ENCODE measurements around the gene NSDHL.

NSDHL gene

DNA sequence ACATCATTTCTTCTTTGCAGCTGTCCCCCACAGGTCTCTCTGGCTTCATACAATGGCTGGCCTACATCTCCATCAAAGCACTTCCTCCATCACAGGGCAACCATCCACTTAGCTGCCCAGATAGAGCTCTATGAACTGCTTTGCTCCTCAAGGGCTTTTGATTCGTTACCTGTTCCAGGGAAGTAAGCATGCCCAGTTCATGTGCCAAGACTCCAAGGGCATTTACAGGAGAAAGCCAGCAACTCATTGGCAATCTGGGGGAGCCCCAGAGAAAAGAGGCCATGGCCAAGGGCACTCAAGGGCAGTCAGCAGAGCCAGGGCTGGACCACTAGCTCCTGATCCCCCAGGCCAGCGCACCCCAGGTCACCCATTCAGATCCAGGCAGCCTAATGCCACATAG, 42.5 kb downstream of the NSDHL start:
- TF ChIP-seq, protein P1, sequence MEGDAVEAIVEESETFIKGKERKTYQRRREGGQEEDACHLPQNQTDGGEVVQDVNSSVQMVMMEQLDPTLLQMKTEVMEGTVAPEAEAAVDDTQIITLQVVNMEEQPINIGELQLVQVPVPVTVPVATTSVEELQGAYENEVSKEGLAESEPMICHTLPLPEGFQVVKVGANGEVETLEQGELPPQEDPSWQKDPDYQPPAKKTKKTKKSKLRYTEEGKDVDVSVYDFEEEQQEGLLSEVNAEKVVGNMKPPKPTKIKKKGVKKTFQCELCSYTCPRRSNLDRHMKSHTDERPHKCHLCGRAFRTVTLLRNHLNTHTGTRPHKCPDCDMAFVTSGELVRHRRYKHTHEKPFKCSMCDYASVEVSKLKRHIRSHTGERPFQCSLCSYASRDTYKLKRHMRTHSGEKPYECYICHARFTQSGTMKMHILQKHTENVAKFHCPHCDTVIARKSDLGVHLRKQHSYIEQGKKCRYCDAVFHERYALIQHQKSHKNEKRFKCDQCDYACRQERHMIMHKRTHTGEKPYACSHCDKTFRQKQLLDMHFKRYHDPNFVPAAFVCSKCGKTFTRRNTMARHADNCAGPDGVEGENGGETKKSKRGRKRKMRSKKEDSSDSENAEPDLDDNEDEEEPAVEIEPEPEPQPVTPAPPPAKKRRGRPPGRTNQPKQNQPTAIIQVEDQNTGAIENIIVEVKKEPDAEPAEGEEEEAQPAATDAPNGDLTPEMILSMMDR (IDR thresholded peaks at IDR 0.05; ENCODE audit: low read depth, low read length, missing control alignments) = no peak
- no peak for DNase-seq (ENCODE audit: low read depth)
- no peak overlapping the region for H3K4me3 ChIP-seq (ENCODE audit: low read depth, low read length)

DNA sequence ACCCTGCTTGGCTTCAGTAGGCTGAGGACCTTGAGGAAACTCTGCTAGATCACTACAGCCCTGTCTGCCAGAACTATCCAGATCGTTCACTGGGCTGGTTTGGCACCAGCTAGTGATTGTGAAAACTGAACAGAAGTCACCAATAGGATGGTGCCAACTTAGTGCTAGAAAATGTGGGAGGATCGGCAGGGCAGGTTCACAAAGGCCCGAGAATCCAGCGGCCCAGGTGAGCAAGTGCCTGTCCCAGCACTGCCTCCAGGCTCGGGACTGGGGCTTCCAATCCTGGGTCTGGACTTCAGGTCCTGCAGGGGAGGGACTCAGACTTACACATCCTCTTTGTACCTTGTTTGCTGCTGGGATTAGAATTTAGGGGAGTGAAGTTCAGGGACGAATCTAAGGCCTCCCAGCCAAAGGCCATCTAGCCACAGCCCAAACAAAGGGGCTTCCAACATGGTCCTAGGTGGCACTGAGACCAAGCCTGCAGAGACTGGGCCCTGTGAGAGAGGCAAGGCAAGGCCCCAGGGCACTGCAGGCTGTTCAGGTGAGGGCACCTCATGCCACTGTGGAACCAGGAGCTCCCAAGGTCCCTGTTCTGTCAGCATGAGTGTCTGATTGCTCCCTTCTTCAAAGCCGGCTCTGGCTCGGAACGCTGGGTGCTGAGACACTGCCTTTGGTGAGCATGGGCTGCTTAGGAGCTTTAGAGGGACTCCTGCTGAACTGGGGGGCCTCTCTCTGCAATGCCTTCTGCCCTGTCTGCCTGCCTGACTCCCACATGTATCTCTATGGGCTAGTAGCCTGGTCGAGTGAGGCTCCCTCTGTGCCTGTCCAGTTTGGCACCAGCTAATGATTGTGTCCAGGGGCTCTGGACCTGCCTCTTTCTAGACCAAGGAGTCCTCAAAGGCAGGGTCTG, 46.3 kb downstream of the NSDHL start:
- no peak for DNase-seq (ENCODE audit: low read depth)
- TF ChIP-seq, protein P1 (IDR thresholded peaks at IDR 0.05; ENCODE audit: low read depth, low read length, missing control alignments) = no peak
- H3K4me3 ChIP-seq (ENCODE audit: low read depth, low read length) = no peak overlapping the region

DNA sequence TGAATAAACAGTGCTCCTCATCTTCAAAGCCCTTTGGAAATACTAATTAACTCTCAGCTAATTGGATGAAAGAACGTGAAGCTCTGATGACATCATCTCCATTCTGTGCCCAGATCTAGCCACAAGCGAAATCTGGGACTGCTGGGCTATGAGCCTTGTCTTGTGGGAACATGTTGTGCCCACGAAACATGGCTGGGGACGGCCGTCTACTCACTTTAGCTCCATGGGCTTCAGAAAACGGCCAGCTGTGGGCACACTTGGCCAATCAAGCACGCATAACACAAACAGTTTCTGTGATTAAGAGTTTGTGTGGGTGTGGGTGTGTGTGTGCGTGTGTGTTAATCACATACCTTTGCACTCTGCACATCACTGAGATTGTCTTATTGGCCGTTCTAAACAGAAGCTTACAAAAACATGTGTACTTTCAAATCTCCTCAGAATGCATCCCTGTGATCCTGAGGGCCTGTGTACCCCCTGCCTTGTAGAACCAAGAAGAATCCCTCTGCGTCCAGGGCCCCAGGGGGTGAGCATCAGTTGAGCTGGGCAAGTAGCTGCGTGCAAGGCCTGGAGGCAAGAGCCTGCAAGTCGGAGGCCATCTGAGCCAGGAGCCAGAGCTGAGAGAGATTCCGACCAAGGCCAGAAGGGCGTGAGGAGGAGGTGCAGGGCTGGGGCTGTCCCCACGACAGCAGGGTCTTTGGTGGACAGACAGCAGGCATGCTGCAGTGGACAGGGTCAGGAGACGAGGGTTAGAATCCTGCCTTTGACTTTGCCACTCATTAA, 48.3 kb downstream of the NSDHL start:
- no peak overlapping the region for H3K4me3 ChIP-seq (ENCODE audit: low read depth, low read length)
- no peak for DNase-seq (ENCODE audit: low read depth)
- TF ChIP-seq, protein P1 (IDR thresholded peaks at IDR 0.05; ENCODE audit: low read depth, low read length, missing control alignments) = no peak

DNA sequence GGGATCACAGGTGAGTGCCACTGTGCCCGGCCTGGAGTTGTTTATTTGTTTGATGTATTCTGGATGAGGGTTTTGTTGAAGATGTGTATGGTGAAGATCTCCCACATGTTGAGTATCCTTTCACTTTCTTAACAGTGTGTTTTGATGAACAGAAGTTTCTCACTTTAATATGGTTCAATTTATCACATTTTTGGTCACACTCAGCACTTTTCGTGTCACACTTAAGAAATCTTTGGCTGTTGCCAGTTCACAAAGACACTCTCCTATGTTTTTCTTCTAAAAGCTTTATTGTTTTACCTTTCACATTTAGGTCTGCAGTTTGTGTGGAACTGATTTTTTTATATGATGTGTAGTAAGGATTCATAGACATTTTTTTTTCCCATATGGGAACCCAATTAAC, 50.4 kb downstream of the NSDHL start:
- TF ChIP-seq, protein P1 (IDR thresholded peaks at IDR 0.05; ENCODE audit: low read depth, low read length, missing control alignments) = no peak
- DNase-seq (ENCODE audit: low read depth) = no peak
- H3K4me3 ChIP-seq (ENCODE audit: low read depth, low read length) = no peak overlapping the region

DNA sequence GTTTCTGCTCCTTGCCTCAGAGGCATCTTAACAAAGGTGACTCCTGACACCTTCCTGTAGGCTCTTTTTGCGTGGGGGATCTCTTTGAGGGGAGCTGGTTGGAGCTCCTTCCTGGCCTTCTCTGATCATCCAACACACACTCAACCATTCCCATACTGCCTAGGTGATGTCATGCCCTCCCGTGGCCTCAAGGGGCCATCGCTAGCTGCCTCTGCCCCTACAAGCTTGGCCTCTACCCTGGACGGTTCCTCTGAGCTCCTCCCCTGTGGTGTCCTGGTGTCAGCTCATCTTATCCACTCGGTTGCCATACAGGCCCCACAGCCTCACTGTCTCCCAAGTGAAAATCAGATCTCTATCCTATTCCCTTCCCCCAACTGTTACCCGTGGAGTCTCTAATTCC, 53.3 kb downstream of the NSDHL start:
- H3K4me3 ChIP-seq (ENCODE audit: low read depth, low read length) = no peak overlapping the region
- TF ChIP-seq, protein P1 (IDR thresholded peaks at IDR 0.05; ENCODE audit: low read depth, low read length, missing control alignments) = no peak
- no peak for DNase-seq (ENCODE audit: low read depth)

GRCh38 chrX:152886716-152887115, 55.9 kb downstream of the NSDHL start:
- TF ChIP-seq, protein P1 (IDR thresholded peaks at IDR 0.05; ENCODE audit: low read depth, low read length, missing control alignments) = no peak
- no peak for DNase-seq (ENCODE audit: low read depth)
- no peak overlapping the region for H3K4me3 ChIP-seq (ENCODE audit: low read depth, low read length)
